ENCODE measurements around the gene PRR23C.
"Not testable (repeated sequence)": the region's sequence is repeated elsewhere in the genome, so short reads cannot be mapped to it uniquely, and the experiment has no call there.

PRR23C gene

GRCh38 chr3:139044366-139045210 is at the start of gene PRR23C:
Gene PRR23C, minus strand, starts transcription at chr3:139044892. Its CDS starts 272 bp downstream, at chr3:139044620.
- no peak for ATAC-seq

DNA sequence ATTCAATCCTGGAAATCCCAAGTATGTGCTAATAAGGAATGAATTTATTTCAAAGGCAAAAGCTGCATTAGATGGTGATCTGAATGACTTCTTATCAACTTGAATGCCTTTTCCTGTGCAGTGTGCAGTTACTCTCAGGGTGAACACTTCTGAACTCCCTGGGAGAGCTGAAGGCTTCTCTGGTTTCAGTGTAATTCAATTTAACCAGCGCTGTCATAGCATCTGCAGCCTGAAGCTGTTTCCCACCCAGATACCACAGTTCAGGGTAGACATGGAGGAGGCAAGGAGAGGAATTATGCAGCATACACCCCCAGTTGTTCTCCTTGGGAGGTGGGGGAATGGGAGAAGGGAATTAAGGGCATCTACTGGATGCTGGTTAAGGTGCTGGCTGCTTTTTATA is 49.1 kb upstream of the PRR23C start:
- ATAC-seq = no peak

GRCh38 chr3:139088462-139089324 is 44.0 kb upstream of the PRR23C start:
- ATAC-seq = no peak

DNA sequence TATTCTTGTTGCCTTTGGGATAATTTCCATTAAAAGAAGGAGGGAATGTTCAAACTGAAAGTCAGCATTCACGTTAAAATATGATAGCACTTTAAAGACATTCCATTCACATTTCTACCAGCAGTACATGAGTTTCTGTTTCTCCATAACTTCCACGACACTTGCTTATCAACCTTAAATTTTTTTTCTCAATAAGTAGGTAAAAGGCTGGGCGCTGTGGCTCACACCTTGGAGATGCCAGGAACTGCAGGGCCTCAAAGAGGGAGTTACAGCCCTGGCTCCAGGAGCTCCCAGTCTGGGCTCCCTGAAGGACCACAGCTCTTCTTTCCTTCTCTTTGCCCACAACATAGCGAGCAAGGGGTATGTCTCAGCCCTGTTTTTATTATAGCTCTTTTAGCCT is 42.9 kb upstream of the PRR23C start:
- no peak for ATAC-seq

GRCh38 chr3:139084176-139084575 is 39.5 kb upstream of the PRR23C start:
- ATAC-seq = no peak

GRCh38 chr3:139074565-139075115 is 29.9 kb upstream of the PRR23C start:
- no peak for ATAC-seq

DNA sequence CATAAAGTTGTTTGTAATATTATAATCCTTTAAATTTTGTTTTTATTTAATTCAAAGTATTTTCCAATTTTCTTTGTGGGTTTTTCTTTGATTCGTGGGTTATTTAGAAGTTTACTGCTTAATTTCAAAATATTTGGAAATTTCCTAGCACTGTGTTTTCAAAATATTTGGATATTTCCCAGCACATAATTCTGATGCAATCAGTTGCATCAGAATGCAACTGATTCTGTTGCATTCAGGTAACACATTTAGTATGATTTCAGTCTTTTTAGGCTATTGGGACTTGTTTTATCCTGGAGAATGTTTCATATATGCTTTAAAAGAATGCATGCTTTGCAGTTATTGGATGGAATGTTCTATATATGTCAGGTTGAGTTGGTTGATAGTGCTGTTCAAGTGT is 18.2 kb upstream of the PRR23C start:
- ATAC-seq = no peak

GRCh38 chr3:139052802-139053600 is 8.3 kb upstream of the PRR23C start:
- no peak for ATAC-seq

- ATAC-seq = no peak
Measured at GRCh38 chr3:139043554-139044365, 932 bp downstream of the PRR23C start.

DNA sequence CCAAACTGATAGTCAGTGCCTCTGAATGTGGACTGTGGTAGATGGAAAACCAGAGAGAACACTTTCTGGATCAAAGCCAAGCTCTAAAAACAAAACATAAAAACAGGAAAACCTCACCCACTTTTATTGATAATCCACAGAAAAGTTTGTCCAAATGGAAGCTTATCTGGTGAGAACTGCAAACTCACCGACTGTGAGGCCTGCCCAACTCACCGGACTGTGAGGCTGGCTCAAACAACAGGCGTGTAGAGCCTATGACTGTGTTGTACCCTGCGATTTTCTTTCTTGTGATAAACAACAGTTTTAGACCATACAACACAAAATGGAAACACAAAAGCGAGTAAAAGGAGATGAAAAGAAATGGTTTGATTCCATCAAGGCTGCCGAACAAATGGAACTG is 7.2 kb downstream of the PRR23C start:
- no peak for ATAC-seq

DNA sequence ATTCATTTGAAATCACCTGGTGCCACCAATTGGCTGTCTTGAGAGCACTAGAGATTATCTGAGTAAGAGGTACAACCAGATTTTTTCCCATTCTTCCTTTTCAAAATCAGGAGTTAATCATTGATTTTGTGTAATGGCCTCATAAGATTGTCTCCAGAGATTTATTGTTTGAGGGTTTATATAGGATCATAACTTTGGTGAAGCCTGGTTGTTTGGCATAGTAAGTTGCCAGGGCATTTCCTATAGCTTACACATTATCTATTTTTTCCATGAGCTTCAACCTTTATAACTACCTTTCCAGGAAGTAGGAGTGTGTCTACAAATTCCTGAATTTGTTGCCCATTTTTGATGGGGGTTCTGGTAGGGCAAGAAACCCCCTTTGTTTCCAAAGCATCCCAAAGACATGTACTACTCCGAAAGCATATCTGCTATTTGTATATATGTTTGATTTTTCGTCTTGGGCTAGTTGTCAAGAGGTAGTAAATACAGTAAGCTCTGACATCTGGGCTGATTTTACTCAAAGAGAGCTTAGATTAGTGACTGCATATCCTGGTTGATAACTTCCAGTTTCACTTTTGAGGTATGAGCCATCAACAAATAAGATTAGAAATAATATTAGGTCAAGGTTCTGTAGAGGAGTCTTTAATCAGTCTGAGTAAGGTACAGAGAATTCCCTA is 12.2 kb downstream of the PRR23C start:
- ATAC-seq = no peak

DNA sequence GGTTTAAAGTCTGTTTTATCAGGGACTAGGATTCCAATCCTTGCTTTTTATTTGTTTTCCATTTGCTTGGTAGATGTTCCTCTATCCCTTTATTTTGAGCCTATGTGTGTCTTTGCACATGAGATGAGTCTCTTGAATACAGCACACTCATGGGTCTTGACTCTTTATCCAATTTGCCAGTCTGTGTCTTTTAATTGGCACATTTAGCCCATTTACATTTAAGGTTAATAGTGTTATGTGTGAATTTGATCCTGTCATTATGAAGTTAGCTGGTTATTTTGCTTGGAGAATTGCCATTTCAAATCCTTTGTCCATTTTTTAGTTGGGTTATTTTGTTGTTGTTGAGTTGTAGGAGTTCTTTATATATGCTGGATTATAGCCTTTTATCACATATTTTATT is 14.1 kb downstream of the PRR23C start:
- ATAC-seq = not testable (repeated sequence)

GRCh38 chr3:139024968-139025367 is 19.7 kb downstream of the PRR23C start:
- ATAC-seq = no peak

GRCh38 chr3:139020868-139021234 is 23.8 kb downstream of the PRR23C start, which contains the start of gene PRR23B:
Gene PRR23B, minus strand, starts transcription at chr3:139020926. Its CDS starts 265 bp downstream, at chr3:139020661.
- ATAC-seq = no peak

- ATAC-seq = no peak
Measured at GRCh38 chr3:139020036-139020867, 24.4 kb downstream of the PRR23C start.

DNA sequence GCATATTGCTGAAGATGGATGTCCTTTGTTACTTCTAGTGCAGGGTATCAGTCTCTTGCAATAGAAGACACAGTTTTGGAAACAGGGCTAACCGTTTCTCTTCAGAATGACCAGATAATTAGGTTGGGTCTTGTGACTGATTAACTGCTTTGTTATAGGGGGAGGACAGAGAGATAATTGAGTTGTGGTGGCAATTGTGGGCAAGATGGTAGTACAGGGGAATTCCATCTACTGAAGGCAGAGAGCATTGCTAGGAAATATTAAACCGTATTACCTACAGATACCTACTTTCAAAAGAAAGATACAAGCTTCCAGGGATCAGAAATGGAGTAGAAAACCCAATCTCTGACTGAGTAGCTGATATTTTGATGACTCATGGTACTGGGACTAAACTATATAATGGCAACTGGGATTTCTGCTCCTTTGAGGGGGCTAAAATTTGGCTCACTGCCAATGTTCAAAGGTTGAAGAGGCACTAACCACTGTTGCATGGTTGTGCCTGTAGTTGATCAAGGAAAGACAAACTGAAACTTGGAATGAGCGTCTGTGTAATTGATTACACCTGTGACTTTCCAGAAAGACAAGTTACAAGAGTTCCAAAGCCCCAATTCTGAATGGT is 28.2 kb downstream of the PRR23C start:
- ATAC-seq = no peak

DNA sequence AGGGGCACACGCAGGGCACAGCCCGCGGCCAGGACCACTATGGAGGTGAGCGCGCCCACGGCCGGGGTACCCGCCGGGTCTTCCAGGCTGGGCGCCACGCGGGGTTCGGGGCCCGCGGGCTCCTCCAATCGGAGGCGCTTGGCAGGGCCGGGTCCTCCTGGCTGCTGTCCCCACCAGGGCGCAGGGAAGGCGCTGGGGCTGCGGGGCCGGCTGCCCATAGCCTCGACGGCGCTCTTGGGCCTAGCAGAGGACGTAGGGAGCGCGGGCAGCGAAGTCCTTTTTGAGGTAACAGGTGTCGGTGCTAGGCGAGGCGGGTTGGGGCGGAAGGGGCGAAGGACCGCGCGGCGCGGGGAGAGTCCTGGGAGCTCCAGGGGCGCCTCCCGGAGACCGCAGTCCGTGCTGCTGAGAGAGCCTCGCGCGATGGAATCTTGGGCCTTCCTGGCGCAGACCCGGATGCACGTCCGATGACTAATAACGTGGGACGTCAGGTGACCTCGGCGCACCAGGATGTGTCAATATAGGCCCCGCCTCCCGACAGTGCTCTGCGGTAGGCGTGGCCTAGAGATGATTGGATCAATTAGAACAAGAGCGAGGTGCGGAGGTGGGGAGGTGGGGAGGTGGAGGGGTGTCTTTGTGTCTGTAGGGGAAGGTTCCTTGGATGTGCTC is 38.5 kb downstream of the PRR23C start, which contains the start of gene PRR23A:
TSS of gene PRR23A (minus strand) at position 218 of the 666 bp plus-strand sequence. CDS start at position 218, 0 bp downstream.
- ATAC-seq = no peak

DNA sequence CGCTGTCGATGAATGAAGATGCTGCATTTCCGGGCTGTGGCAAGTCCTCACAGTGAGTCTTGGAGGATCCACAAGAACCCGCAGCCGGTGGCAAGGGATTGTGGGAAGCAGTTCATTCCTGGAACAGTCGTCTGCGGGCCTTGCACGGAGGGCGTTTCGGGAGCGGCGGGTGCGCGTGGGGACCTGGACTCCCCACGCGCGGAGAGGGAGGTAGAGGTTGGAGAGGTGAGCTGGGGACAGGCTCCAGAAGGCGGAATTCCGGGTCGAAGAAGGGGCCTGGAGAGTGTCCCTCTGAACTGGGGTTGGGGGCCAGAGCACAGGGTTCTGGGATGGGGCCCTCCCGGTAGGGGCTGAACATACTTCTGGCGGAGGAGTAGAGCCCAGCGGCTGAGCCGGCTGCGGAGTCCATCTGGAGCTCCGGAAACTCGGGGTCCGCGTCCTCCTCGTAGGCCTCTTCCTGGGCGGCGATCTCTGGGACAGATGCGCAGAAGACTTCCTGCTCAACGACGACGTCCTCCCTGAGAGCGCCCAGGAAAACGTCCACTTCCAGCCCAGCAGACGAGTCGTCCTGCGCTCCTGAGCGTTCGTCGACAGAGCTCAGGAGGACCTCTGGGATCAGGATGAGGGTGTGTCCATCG is 39.2 kb downstream of the PRR23C start:
- ATAC-seq = no peak
